NCI-H1092 treated with DMSO at 0.1 percent for 48 hours (cell line): Measurements from ENCODE around the gene PPP2R2B.
A peak's percentile ranks its signal among the peaks of the same experiment; 100 is the strongest.

ENCODE experiments used
- DNase-seq: peaks from one replicate; lab custom pipeline; 2025; lab: John Stamatoyannopoulos, UW

PPP2R2B gene

GRCh38 chr5:146878476-146879172 lies at the start of gene PPP2R2B:
TSS of gene PPP2R2B (minus strand) at chr5:146878757.
- DNase-seq, result peak; percentile 43

GRCh38 chr5:146924132-146924531 lies 45.6 kb upstream of the PPP2R2B start:
- no peak for DNase-seq

DNA sequence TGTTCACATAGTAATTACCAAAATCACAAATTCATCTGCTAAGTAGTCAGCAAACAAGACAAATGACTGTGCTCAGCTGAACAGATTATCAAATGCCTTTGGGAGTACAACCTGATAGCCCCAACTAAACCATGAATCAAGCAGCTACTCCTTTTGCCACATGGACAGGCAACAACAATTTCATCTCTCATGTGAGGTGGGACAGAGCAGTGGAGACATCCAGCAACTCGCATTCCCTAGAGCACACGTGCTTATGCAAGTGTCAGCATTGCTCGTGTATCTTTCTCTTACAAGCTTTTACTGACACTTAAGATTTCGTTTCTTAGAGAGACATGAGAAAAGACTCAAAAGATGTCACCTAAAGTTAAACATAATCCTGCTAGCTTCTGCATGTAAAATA lies 42.7 kb upstream of the PPP2R2B start:
- no peak for DNase-seq

DNA sequence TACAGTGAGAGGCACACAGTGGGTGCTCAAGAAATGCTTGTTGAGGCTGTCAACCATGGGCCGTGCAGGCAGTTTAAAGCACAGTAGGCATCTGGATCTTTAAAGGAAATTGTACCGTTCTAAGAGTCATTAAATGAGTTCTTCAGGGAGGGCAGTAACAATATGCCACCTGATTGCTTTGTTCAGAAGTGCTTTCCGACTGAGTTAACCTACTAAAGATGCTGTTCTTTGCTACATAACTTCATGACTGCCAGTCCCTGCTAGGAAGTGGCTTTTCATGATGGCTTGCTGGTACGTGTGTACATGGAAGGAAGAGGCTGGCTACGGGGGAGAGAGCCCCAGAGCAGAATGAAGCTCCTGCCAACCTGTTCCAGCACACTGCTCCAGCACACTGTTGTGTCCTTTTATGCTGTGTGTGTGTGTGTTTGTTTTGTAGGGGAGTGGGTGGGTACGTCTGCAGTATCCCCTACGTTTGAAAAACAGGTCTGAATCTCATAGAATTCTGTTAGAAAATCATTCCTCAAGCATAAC lies 41.9 kb upstream of the PPP2R2B start:
- no peak for DNase-seq

GRCh38 chr5:146919304-146919703 lies 40.7 kb upstream of the PPP2R2B start:
- no peak for DNase-seq

GRCh38 chr5:146917931-146918330 lies 39.4 kb upstream of the PPP2R2B start:
- no peak for DNase-seq

GRCh38 chr5:146912874-146913273 lies 34.3 kb upstream of the PPP2R2B start:
- no peak for DNase-seq

DNA sequence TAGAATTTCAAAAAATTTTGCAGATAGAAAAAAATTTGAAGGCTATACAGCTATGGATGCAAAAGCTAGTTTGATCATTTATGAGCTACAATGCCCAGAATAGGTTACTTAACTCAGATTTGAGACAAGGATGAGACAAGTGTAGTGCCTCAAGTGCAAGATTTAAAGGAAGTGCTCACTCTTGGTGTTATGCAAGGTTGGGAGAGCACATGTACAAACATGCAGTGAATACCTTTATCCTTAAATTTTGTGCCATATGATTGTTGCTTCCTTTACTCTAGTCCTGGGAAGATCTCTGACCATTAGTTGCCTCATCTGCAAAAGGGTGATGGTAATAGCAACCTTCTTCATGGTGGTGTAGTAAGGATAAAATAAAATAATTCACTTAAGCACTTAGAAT lies 31.7 kb upstream of the PPP2R2B start:
- no peak for DNase-seq

DNA sequence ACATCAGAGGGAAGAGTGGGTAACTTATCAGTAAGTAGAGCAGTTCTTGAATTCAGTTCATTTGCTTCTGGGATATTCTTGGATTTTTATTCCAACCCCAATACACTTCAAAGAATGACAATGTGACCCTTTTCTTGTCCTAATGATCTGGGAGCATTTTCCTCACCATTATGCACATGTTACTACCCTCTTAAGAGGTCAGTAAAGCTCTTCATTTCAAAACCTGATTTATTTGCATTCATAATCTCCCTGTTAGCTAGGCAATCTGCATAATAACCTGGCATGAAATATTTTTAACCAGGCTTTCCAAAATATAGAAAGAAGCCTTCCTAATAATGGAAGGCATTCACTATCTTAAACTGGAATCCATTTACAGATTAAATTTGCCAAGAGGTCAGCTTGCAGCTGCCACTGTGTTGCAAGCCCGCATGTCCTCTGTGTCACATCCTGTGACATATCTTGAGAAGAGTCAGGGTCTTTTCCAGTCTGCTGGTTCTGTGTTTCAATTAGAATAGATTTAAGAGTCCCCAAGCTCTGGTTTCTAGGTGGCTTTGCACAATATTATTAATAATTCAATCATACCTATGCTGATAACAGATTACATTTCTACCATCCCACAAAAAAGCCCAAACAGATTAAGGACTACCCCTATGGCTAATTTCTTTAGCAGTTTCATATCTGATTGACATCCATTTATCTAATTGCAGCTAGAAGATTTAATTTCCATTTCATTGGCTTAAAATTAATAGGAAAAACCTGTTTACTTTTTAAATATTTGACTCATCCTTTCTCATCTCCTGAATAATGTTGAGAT lies 30.9 kb upstream of the PPP2R2B start:
- no peak for DNase-seq

DNA sequence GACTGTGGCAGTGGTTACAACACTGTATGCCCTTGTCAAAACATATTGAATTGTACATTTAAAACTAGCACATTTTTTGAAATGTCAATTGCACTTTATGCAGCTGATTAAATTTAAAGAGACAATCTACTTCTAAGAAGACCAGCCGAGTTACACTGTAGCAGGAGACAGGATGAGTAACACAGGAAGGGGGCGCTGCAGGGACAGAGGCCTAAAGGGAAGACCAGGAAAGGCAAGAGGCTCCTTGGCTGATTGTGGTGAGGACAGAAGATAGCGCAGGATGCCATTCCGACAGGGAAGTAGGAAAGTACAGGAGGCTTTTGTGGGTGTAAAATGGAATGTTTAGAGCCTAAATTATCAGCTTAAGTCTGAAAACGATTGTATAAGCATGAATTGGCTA lies 28.2 kb upstream of the PPP2R2B start:
- no peak for DNase-seq

DNA sequence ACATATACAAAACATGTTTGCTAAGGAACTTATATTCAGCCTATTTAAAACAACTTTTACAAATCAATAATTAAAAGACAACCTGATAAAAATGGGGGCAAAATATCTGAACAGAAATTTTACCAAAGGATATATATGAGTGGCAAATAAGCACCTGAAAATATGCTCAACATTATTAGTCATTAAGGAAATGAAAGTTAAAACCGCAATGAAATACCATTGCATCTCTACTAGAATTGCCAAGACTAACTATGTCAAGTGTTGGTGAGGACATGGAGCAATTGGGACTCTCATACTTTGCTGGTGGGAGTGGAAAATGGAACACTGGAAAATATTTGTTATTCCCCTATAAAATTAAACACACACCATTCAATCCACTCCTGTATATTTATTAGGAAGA lies 26.3 kb upstream of the PPP2R2B start:
- DNase-seq, result no peak

- DNase-seq, result no peak
Measured at GRCh38 chr5:146903789-146904188, 25.2 kb upstream of the PPP2R2B start.

DNA sequence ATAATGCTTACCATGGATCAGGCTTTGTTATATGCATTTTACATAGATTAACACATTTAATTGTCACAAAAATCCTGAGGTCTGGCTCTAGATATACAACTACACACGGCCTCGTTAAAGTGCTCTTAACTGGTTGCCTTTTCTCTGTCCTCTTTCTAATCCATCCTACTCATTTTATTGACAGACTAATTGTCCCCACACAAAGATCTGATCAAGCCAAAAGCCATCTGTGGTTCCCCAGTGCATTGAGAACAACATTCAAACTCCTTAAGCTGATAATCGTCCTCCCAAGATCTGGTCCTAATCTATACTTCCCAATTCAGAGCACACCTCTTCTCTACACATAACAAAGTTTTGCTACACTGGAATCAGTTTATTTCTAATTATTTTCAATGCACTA lies 23.9 kb upstream of the PPP2R2B start:
- no peak for DNase-seq

DNA sequence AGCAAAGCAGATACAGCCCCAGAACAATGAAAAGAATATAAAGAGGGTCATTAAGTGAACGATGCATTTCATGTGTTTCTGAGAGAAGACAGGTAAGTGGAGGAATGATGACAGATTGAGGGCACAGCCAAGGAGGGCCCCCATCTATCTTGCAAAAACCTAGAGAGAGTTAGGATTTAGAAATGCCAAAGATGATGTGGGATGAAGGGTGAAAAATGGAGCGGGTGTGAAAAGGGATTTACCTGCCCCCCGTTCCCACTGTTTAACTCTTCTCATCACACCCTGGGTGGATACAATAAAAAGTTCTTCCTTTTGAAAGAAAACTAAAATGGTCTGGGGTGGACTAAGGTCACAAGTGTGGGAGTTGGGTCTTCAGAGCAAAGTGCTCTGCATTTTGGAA lies 18.5 kb upstream of the PPP2R2B start:
- no peak for DNase-seq

GRCh38 chr5:146894753-146895521 lies 16.4 kb upstream of the PPP2R2B start:
- no peak for DNase-seq

DNA sequence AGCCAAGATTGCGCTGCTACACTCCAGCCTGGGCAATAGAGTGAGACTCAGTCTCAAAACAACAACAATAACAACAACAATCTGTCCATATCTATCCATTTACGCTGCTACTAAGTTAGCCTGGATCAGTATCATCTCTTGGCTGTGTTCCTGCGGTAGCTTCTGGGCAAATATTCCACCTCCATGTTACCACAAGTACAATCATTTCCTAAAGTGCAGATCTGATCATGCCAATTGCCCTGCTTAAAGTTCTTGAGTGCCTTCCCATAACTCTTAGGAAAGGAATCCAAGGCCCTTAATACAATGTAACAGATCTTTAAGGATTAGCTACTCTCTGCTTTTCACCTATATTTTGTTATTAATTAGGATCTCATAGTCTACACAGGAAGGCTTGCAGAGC lies 15.4 kb upstream of the PPP2R2B start:
- no peak for DNase-seq

GRCh38 chr5:146892231-146892630 lies 13.7 kb upstream of the PPP2R2B start:
- no peak for DNase-seq

DNA sequence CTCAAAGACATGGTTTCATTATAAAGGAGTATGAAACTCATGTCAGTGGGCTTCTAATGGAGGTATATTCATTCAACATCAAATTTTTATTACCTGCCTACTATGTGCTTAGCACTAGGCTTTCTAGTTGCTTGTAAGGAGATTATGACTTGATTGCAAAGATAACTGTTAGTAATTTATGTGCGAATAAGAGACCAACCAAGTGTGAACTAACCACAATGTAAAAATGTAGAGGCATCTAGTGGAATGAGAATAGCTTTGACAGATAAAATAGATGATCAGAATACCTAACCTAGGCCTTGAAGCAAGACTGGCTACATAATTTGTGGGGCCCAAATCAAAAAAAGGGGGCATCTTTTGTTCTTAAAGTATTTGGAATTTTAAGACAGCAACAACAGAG lies 13.0 kb upstream of the PPP2R2B start:
- no peak for DNase-seq

DNA sequence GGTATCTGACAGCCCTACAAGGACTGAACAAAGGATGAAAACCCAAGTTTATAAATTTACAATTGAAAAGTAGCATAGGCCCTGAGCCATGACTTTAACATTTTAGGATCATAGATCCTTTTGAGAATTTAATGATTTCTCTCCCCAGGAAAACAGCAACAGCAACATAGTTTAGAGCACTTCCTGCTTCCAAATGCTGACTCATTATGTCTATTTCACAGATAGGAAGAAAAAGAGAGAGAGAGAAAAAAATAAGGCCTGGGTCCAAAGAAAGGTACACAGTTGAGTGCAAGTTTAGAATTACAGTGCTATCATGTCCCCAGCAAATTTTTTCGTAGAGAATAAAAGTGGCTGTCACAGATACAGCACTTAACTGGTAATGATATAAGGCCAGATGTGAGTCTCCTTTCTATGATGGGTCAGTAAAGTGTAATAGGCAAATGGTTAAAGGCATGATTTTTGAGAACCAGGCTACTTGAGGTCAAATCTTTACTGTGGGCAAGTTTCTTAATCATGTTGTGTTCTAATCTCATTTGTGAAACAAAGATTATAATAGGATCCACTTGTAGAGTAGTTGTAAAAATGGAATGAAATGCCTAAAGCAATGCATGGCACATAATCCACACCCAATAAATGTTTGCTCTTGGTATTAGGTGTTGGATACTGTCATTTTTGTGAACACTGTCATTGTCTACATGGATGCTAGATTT lies 12.3 kb upstream of the PPP2R2B start:
- no peak for DNase-seq

DNA sequence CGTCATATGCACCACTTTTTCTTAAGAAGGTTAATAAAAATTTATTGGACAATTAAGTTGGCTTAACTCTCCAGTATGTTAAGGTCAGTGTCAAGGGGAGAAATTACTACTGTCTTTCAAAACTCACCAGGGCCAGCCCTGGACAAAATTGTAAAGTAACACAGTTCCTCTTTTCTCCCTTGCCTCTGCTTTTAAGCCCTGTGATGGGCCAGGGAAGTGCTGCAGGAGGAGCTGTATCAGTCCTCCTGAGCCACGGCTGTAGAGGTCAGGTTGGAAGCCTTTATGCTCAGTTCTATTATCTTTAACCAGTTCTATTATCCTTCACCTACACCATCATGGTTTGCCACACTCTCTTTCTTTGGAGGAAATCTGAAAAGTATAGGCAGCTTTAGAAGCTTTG lies 11.5 kb upstream of the PPP2R2B start:
- no peak for DNase-seq

DNA sequence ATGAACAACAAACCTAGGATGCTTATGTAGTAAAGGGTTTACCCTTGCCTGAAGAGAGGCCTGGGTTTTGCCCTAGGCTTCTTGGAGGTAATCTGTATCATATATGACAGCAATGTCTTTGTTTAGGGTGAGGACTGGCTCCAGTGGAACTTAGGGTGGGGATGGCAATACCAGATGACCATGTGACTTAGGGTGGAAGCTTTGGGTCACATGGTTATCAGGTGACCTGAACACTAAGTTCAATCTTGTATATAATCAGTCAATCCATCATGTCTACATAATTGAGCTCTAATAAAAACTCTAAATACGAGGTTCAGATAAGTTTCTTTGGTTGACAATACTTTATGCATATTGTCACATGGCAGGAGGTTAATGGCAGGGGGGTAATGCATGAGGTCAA lies 10.6 kb upstream of the PPP2R2B start:
- no peak for DNase-seq
